Measurements from ENCODE around the gene COLEC12.

DNA sequence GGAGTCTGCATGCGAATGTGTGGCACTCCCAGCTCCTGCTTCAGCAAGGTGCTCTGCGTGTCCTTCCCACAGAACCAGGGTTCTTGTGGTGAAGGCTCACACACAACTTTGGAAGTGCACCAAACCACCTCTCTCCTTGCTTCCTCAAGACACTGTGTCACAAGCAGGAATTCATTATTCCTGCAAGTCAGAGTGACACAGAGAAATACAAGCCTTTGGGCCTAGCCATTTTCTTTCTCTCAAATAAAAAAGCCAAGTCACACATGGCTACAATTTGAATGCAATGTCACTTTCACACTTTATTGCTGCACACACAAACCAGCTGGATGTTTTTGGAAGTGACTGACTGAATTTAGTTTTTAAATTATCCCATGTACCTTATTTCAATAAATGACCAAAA, 202.6 kb downstream of the COLEC12 start:
- TF ChIP-seq, protein P1, sequence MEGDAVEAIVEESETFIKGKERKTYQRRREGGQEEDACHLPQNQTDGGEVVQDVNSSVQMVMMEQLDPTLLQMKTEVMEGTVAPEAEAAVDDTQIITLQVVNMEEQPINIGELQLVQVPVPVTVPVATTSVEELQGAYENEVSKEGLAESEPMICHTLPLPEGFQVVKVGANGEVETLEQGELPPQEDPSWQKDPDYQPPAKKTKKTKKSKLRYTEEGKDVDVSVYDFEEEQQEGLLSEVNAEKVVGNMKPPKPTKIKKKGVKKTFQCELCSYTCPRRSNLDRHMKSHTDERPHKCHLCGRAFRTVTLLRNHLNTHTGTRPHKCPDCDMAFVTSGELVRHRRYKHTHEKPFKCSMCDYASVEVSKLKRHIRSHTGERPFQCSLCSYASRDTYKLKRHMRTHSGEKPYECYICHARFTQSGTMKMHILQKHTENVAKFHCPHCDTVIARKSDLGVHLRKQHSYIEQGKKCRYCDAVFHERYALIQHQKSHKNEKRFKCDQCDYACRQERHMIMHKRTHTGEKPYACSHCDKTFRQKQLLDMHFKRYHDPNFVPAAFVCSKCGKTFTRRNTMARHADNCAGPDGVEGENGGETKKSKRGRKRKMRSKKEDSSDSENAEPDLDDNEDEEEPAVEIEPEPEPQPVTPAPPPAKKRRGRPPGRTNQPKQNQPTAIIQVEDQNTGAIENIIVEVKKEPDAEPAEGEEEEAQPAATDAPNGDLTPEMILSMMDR (IDR thresholded peaks at IDR 0.05), result no peak
- no peak for TF ChIP-seq POLR2A (IDR thresholded peaks at IDR 0.05)
